HepG2 (cell line): Measurements from ENCODE around the gene TTLL1. TPM values are rescaled to one million over a fixed set of nuclear protein-coding genes. Genes with fewer than 3 reads are reported as not detected.

Experiments
- ATAC-seq: fragments of 200-7000 bp; cut with Tn5 transposase; 3 replicates; pipeline ENCODE4 v1.9.1; 2020; ENCODE audit warnings: mild to moderate bottlenecking, moderate library complexity
- BruUV-seq: library from RNA; stranded (reverse); fragments of 400-500 nt; replicated peaks from 2 replicates; lab custom pipeline; 2021; lab: Mats Ljungman, UMichigan
- CTCF ChIA-PET: fragments of 300-600 bp; formaldehyde crosslinking; extraction: SDS; loops from one replicate; lab custom pipeline; 2021; ENCODE audit warnings: low total read pairs, inconsistent platforms, low intra/inter-chr PET ratio; lab: Yijun Ruan, JAX
- POLR2A ChIA-PET: fragments of 350-600 bp; sonication (Branson Sonifier 250); formaldehyde crosslinking; loops from one replicate; lab custom pipeline; 2020; ENCODE audit warnings: antibody characterized with exemption, inconsistent platforms; lab: Yijun Ruan, JAX
- DNase-seq: peaks from one replicate; pipeline ENCODE4 v3.0.0-alpha.2; 2015; ENCODE audit warnings: low spot score
- FAIRE-seq: peaks from 3 replicates; lab custom pipeline; 2011; peaks lifted over from hg19 to GRCh38; lab: Jason Lieb, UNC
- H2AFZ ChIP-seq: one replicate; pipeline ENCODE4 v1.6.1; 2011; ENCODE audit warnings: low read length, inconsistent platforms
- H3K27ac ChIP-seq: fragments of 300-600 bp; 3 replicates; pipeline ENCODE4 v1.8.0; 2011; ENCODE audit warnings: mixed run types, mild to moderate bottlenecking, mixed read lengths, low read length, inconsistent platforms; ENCODE audit not compliant: insufficient read depth; ENCODE audit errors: extremely low read length
- H3K27me3 ChIP-seq, 2 experiments: fragments of 200-600 bp in 1 of 2; 2 replicates in 1 of 2; 3 replicates in 1 of 2; pipeline versions ENCODE4 v1.6.0 to v1.8.0; 2011; ENCODE audit warnings: low read length in 2 of 2, mild to moderate bottlenecking in 2 of 2, moderate library complexity in 2 of 2, inconsistent platforms in 1 of 2; ENCODE audit not compliant: insufficient read depth in 2 of 2, control insufficient read depth in 1 of 2
- H3K36me3 ChIP-seq, 2 experiments: fragments of 200-600 bp in 1 of 2; replicated peaks in 1 of 2; 2 replicates in 1 of 2; 3 replicates in 1 of 2; pipeline versions ENCODE4 v1.5.1 to v1.8.0; 2011; ENCODE audit warnings: low read length in 2 of 2, inconsistent platforms in 1 of 2; ENCODE audit not compliant: insufficient read depth in 2 of 2, control insufficient read depth in 1 of 2
- H3K4me1 ChIP-seq: 2 replicates; pipeline ENCODE4 v1.5.1; 2012; ENCODE audit warnings: low read length, inconsistent platforms; ENCODE audit not compliant: insufficient read depth
- H3K4me2 ChIP-seq: 2 replicates; pipeline ENCODE4 v1.6.0; 2011; ENCODE audit warnings: low read depth, low read length, inconsistent platforms
- H3K4me3 ChIP-seq, 3 experiments: fragments of 200-600 bp in 1 of 3; sonication (generic), shearing (Covaris generic) in 1 of 3; replicated peaks in 1 of 3; 2 replicates each; pipeline ENCODE4 v1.5.1; 2011 to 2016; ENCODE audit warnings: low read length in 3 of 3, inconsistent platforms in 2 of 3, low read depth in 2 of 3, mild to moderate bottlenecking in 2 of 3, control low read depth in 1 of 3, mixed read lengths in 1 of 3; ENCODE audit not compliant: insufficient read depth in 1 of 3
- H3K79me2 ChIP-seq: one replicate; pipeline ENCODE4 v1.6.1; 2011; ENCODE audit warnings: low read length, inconsistent platforms; ENCODE audit not compliant: insufficient read depth
- H3K9ac ChIP-seq: 2 replicates; pipeline ENCODE4 v1.6.0; 2011; ENCODE audit warnings: mild to moderate bottlenecking, low read depth, low read length, inconsistent platforms; ENCODE audit not compliant: insufficient read depth
- H3K9me3 ChIP-seq: 2 replicates; pipeline ENCODE4 v1.5.1; 2012; ENCODE audit warnings: mild to moderate bottlenecking, low read length
- H4K20me1 ChIP-seq: 2 replicates; pipeline ENCODE4 v1.6.0; 2011; ENCODE audit warnings: inconsistent platforms, mild to moderate bottlenecking, low read length, moderate library complexity; ENCODE audit not compliant: insufficient read depth
- ATM ChIP-seq: fragments of 450-650 bp; IDR thresholded peaks from 2 replicates; pipeline ENCODE4 v1.7.1; 2017; ENCODE audit warnings: mild to moderate bottlenecking, borderline replicate concordance
- BHLHE40 ChIP-seq: IDR thresholded peaks from 2 replicates; pipeline ENCODE4 v1.6.1; 2011; ENCODE audit warnings: low read length, improper control_type of control experiment
- BRCA1 ChIP-seq: sonication (generic); formaldehyde crosslinking; IDR thresholded peaks from 2 replicates; pipeline ENCODE4 v1.4.0; 2020; ENCODE audit warnings: missing genetic modification reagents
- DNMT1 ChIP-seq: sonication (generic); formaldehyde crosslinking; IDR thresholded peaks from 2 replicates; pipeline ENCODE4 v1.5.1; 2020; ENCODE audit warnings: mild to moderate bottlenecking, missing genetic modification reagents
- HDAC1 ChIP-seq: sonication (generic); formaldehyde crosslinking; IDR thresholded peaks from 2 replicates; pipeline ENCODE4 v1.5.1; 2020; ENCODE audit warnings: mild to moderate bottlenecking, missing genetic modification reagents
- HNF4G ChIP-seq, 2 experiments: sonication (generic) in 1 of 2; formaldehyde crosslinking in 1 of 2; IDR thresholded peaks; 2 replicates each; pipeline versions ENCODE4 v1.4.0 to v1.6.1; 2011 to 2020; ENCODE audit warnings: borderline replicate concordance in 2 of 2, low read depth in 2 of 2, mild to moderate bottlenecking in 2 of 2, low read length in 1 of 2, missing genetic modification reagents in 1 of 2, moderate library complexity in 1 of 2
- HOXA7 ChIP-seq: sonication (generic); formaldehyde crosslinking; IDR thresholded peaks from 2 replicates; pipeline ENCODE4 v1.8.1; 2022; ENCODE audit warnings: mild to moderate bottlenecking, missing genetic modification reagents, moderate library complexity
- IRX3 ChIP-seq: sonication (generic); formaldehyde crosslinking; IDR thresholded peaks from 2 replicates; pipeline ENCODE4 v1.8.1; 2023; ENCODE audit warnings: mild to moderate bottlenecking, low read depth, missing genetic modification reagents, borderline replicate concordance
- KDM1A ChIP-seq: IDR thresholded peaks from 2 replicates; pipeline ENCODE4 v1.6.1; 2016; ENCODE audit warnings: missing compliant biosample characterization
- KDM5B ChIP-seq: sonication (generic); formaldehyde crosslinking; IDR thresholded peaks from 2 replicates; pipeline ENCODE4 v1.4.0; 2020; ENCODE audit warnings: missing genetic modification reagents, mild to moderate bottlenecking, borderline replicate concordance
- POLR2G ChIP-seq: fragments of 200-400 bp; formaldehyde crosslinking; IDR thresholded peaks from 2 replicates; pipeline ENCODE4 v1.6.1; 2018; ENCODE audit warnings: mild to moderate bottlenecking, low read depth, low read length, moderate library complexity
- PRPF4 ChIP-seq: fragments of 200-400 bp; formaldehyde crosslinking; IDR thresholded peaks from 2 replicates; pipeline ENCODE4 v1.6.1; 2016; ENCODE audit warnings: low read length, low read depth; ENCODE audit not compliant: poor library complexity, severe bottlenecking
- RORA ChIP-seq: sonication (generic); formaldehyde crosslinking; IDR thresholded peaks from 2 replicates; pipeline ENCODE4 v1.5.0; 2020; ENCODE audit warnings: mild to moderate bottlenecking, missing genetic modification reagents, moderate library complexity
- SRSF9 ChIP-seq: fragments of 200-400 bp; formaldehyde crosslinking; IDR thresholded peaks from 2 replicates; pipeline ENCODE4 v1.6.1; 2018; ENCODE audit warnings: borderline replicate concordance, mild to moderate bottlenecking, low read depth, low read length; ENCODE audit not compliant: insufficient read depth, poor library complexity, severe bottlenecking
- XRCC5 ChIP-seq: fragments of 200-400 bp; formaldehyde crosslinking; optimal IDR thresholded peaks from 2 replicates; pipeline ENCODE3; 2017; ENCODE audit warnings: mild to moderate bottlenecking, low read length
- ZFYVE20 ChIP-seq: sonication (generic); formaldehyde crosslinking; IDR thresholded peaks from 2 replicates; pipeline ENCODE4 v1.8.0; 2023; ENCODE audit warnings: low read depth, mild to moderate bottlenecking, moderate library complexity, missing genetic modification reagents, borderline replicate concordance
- ZNF225 ChIP-seq: sonication (generic); formaldehyde crosslinking; IDR thresholded peaks from 2 replicates; pipeline ENCODE4 v1.4.0; 2020; ENCODE audit warnings: mild to moderate bottlenecking, missing genetic modification reagents
- ZNF256 ChIP-seq: sonication (generic); formaldehyde crosslinking; conservative IDR thresholded peaks from 2 replicates; pipeline ENCODE4 v1.4.0; 2020; ENCODE audit warnings: missing genetic modification reagents
- ZNF547 ChIP-seq: sonication (generic); formaldehyde crosslinking; IDR thresholded peaks from 2 replicates; pipeline ENCODE4 v1.5.1; 2020; ENCODE audit warnings: mild to moderate bottlenecking, missing genetic modification reagents
- WGBS: methylation state at CpG from one replicate; pipeline ENCODE4 v1.1.6; 2017; ENCODE audit warnings: low lambda C conversion rate; 5-methylcytosine and 5-hydroxymethylcytosine counted together
- in situ Hi-C: cut with HindIII; loops from 2 replicates; pipeline ENCODE4 v1.10.0; 2017; ENCODE audit warnings: low pct_unique_long_range_greater_than_20kb; ENCODE audit not compliant: extremely low pct_ligation_motif_present
- intact Hi-C: fragments of 100-400 bp; cut with micrococcal nuclease; formaldehyde crosslinking; loops from one replicate; pipeline ENCODE4 v1.10.0; 2022; ENCODE audit not compliant: unreplicated experiment
- polyA plus RNA-seq, 8 experiments: library from polyadenylated mRNA; depleted of rRNA in 3 of 8; stranded (reverse) in 7 of 8; unstranded in 1 of 8; fragments of >200 nt; fragmentation: Illumina TruSeq in 4 of 8; extraction: Trizol in 4 of 8; gene quantifications; 2 replicates each; pipeline versions ENCODE4 v1.2.1 to v1.2.3, GENCODE V29; 2011 to 2016; ENCODE audit warnings: low read depth in 4 of 8, missing spikeins in 1 of 8, mixed read lengths in 1 of 8; ENCODE audit not compliant: insufficient read depth in 1 of 8
- total RNA-seq, 5 experiments: library from RNA; depleted of rRNA; stranded (reverse); fragments of >200 nt; fragmentation: Illumina TruSeq; extraction: Trizol; gene quantifications; 2 replicates each; pipeline ENCODE4 v1.2.3, GENCODE V29; 2016; ENCODE audit warnings: low read depth in 1 of 5
- TF ChIP-seq, protein P1 (sequence below): sonication (generic); formaldehyde crosslinking; conservative IDR thresholded peaks from 2 replicates; pipeline ENCODE4 v1.4.0; 2020; ENCODE audit warnings: missing genetic modification reagents
- TF ChIP-seq, protein P2 (sequence below): sonication (generic); formaldehyde crosslinking; IDR thresholded peaks from 2 replicates; pipeline ENCODE4 v1.5.1; 2020; ENCODE audit warnings: missing genetic modification reagents, mild to moderate bottlenecking, borderline replicate concordance

TTLL1 gene
- total and polyA plus RNA-seq, 2 of the 13 experiments (the other 11 are each of a cell fraction or from before 2014, with no cell fraction given): 1.6 to 5.3 TPM

DNA sequence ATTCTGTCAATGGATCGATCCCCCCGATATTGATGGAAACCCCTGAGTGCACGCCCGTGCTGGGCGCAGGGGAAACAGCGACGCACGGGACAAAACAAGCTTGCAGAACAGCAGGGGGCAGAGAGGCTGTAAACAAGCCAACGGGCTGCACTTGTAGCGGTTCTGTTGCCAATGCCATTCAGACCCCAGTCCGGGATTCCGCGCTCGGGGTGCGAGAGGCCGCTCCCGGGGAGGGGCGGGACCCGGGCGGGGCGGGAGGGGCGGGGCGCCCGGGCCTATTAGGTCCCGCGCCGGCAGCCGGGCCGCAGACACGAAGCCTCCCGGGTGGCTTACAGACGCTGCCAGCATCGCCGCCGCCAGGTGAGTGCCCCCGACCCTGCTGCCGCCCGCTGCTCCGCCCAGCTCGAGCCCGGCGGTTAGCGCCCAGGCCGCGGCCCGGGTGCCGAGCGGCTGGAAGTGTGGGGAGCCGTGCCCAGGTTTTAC lies 21.3 kb upstream of the TTLL1 start, which contains the start of gene BIK (continued):
- TF ChIP-seq HDAC1 (CRISPR knock-in tag) (peak; percentile 44), DNMT1 (CRISPR knock-in tag) (no peak), SRSF9 (no peak), XRCC5 (no peak), BHLHE40 (no peak; the same call in 1 of the 2 replicates), RORA (CRISPR knock-in tag) (no peak)
- TF ChIP-seq, protein P1, sequence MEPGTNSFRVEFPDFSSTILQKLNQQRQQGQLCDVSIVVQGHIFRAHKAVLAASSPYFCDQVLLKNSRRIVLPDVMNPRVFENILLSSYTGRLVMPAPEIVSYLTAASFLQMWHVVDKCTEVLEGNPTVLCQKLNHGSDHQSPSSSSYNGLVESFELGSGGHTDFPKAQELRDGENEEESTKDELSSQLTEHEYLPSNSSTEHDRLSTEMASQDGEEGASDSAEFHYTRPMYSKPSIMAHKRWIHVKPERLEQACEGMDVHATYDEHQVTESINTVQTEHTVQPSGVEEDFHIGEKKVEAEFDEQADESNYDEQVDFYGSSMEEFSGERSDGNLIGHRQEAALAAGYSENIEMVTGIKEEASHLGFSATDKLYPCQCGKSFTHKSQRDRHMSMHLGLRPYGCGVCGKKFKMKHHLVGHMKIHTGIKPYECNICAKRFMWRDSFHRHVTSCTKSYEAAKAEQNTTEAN: 0 out of 2 replicates have a peak, but pooled peaks have one; percentile 18

- H3K4me3 ChIP-seq: peak overlapping the region; percentile 60 to 74 (median 62); a peak in 5 of 6 replicates
- ATAC-seq (no peak), DNase-seq (no peak), FAIRE-seq (no peak)
- H3K27me3 ChIP-seq: peaks cover 5 to 36% of the 10 kb centered on the region in 2 experiments; a peak in 4 of 5 replicates
- intact Hi-C loops (loop anchor here (2.0 to 5.0 kb wide), 2 partner anchors 17 to 32 kb away; partner anchors contain the start of gene MCAT), in situ Hi-C loops (no loop called here)
- no peak overlapping the region for H2AFZ ChIP-seq
- 5% methylated on average over 28 of the region's 32 CpGs for WGBS
- no peaks in the 10 kb centered on the region for H3K9me3 ChIP-seq
- H3K4me1 ChIP-seq: peaks cover 49% of the 10 kb centered on the region
- H3K4me2 ChIP-seq: peak overlapping the region; percentile 95
- no peak overlapping the region for H3K27ac ChIP-seq
- no peaks in the 10 kb centered on the region for H3K79me2 ChIP-seq
- POLR2A ChIA-PET: interaction anchor here (0.7 to 1.3 kb wide), 2 partner anchors 16 kb away, joined by 3 to 4 read pairs; no protein-coding TSS in a partner anchor
- CTCF ChIA-PET: no interaction called here
- no peak overlapping the region for H3K9ac ChIP-seq
- H3K36me3 ChIP-seq: no peaks in the 10 kb centered on the region
- no peaks in the 10 kb centered on the region for H4K20me1 ChIP-seq
- no TSS peak for BruUV-seq
- no peak for TF ChIP-seq KDM1A (CRISPR knock-in tag)
- TF ChIP-seq POLR2G: no peak
- no peak for TF ChIP-seq IRX3
- no peak for TF ChIP-seq ZFYVE20 (CRISPR knock-in tag)
- no peak for TF ChIP-seq ZNF547 (CRISPR knock-in tag)
- TF ChIP-seq ATM: no peak
- TF ChIP-seq HOXA7: no peak
- no peak for TF ChIP-seq ZNF256
- TF ChIP-seq HNF4G (IDR thresholded peaks at IDR 0.05; ENCODE audit: borderline replicate concordance, low read depth, low read length): no peak
- TF ChIP-seq HNF4G (CRISPR knock-in tag; IDR thresholded peaks at IDR 0.05; ENCODE audit: borderline replicate concordance, low read depth): no peak
- no peak for TF ChIP-seq PRPF4
- TF ChIP-seq ZNF225 (CRISPR knock-in tag): no peak
- no peak for TF ChIP-seq KDM5B (CRISPR knock-in tag)
- TF ChIP-seq, protein P2, sequence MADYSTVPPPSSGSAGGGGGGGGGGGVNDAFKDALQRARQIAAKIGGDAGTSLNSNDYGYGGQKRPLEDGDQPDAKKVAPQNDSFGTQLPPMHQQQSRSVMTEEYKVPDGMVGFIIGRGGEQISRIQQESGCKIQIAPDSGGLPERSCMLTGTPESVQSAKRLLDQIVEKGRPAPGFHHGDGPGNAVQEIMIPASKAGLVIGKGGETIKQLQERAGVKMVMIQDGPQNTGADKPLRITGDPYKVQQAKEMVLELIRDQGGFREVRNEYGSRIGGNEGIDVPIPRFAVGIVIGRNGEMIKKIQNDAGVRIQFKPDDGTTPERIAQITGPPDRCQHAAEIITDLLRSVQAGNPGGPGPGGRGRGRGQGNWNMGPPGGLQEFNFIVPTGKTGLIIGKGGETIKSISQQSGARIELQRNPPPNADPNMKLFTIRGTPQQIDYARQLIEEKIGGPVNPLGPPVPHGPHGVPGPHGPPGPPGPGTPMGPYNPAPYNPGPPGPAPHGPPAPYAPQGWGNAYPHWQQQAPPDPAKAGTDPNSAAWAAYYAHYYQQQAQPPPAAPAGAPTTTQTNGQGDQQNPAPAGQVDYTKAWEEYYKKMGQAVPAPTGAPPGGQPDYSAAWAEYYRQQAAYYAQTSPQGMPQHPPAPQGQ (CRISPR knock-in tag): no peak
- TF ChIP-seq BRCA1: no peak
These were observed 20.8 kb upstream of the TTLL1 start for GRCh38 chr22:43109921-43110443.
